HG03442 (cell line): ENCODE measurements around the gene B3GALT5.
"Not testable (repeated sequence)": the region's sequence is repeated elsewhere in the genome, so short reads cannot be mapped to it uniquely, and the experiment has no call there.

Experiments
- ATAC-seq: cut with Tn5 transposase; IDR thresholded peaks from one replicate; pipeline ENCODE4 v1.9.1; 2021; ENCODE audit warnings: mild to moderate bottlenecking, moderate library complexity; ENCODE audit not compliant: unreplicated experiment

The B3GALT5 gene, protein sequence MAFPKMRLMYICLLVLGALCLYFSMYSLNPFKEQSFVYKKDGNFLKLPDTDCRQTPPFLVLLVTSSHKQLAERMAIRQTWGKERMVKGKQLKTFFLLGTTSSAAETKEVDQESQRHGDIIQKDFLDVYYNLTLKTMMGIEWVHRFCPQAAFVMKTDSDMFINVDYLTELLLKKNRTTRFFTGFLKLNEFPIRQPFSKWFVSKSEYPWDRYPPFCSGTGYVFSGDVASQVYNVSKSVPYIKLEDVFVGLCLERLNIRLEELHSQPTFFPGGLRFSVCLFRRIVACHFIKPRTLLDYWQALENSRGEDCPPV

DNA sequence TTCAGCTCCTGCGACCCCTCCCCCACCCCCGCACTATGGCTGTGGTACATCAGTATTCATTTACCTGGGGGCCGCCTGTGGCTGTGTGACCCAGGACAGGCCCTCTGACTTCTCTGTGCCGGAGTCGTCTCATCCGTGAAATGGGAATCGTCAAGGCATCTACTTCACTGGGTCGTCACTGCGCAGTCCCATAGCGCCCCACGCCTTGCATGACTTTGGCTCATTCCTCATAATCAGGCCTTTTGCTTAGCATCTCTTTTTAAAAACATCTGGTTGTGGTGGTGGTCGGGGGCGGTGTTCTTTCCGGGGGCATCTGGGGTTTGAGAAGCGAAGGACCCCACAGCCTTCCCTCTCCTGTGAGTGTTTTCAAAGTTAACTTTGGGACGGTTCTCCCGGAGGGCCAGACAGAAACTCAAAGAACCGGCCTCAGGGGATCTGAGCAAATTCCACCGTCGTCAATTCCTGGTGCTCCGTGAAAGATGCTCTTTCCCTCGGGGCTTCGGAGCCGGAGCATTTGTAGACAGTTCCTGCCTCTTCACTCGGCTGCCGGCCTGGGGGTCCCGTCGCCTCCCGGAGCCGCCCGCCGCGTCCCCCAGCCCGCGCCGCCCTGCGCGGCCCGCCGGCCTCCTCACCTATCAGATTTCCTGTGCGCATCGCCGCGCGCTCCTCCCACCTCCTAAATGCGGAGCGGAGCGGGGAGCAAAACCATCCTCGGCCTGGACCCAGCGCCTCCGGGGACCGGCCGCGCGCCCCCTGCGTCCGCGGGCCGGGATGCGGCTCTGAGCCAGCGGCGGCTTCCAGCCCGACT, at the start of gene B3GALT5:
Gene B3GALT5 (plus strand): TSS at position 708 of the 808 bp plus-strand sequence. CDS start 47,620 bp downstream, outside the sequence.
- ATAC-seq: no peak

DNA sequence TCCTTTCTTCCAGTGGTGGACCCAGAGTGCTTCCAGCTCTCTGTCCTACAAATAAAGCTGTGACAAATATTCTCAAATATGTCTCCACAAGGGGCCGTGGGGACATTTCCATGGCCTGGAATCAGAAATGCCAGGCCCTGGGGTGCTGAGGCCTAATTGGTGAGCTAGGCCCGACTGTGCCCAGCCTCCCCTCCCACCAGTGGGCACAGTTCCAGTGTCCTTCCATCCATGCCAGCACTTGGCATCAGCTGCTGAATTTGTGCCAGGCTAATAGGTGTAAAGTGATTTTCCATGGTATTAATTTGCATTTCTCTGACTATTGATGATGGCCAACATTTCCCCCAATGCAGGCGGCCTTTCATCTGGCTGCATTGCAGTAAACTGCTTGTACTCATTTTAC, 48.5 kb upstream of the B3GALT5 start:
- ATAC-seq: no peak

DNA sequence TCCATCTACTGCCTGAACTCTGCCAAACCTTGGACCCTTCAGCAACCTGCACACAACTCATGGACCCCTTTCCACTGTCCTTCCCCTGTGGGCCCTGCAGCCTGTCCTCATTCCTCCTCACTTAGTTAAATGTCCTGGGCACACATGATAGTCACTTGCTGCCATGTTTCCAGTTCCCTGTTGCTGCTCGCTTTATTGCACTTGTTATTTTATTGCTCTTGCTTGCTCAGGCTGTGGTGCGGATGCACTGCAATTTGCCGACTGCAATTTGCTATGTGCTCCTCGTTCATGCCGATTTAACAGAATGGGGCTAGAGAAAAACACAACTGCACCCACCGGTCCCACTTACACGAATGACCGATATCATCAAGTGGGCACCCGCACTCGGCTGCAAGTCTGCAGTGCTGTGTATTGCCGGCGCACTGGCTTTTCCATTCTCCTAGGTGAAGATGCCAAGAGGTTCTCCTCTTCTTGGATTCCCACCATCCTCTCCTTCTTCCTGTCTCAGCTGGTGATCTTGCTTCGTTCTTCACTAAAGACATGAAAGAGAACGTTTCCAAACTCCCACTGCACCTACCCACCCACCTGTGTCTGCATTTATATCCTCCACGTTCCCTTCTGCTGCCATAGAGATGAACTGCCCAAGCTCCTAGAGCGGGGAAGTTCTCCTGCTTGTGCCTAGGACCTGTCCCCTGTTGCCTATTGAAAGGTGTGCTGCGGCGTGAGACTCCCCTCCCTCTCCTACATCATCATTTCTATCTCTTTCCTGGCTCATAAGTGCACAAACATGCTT, 45.4 kb upstream of the B3GALT5 start:
- ATAC-seq: no peak

DNA sequence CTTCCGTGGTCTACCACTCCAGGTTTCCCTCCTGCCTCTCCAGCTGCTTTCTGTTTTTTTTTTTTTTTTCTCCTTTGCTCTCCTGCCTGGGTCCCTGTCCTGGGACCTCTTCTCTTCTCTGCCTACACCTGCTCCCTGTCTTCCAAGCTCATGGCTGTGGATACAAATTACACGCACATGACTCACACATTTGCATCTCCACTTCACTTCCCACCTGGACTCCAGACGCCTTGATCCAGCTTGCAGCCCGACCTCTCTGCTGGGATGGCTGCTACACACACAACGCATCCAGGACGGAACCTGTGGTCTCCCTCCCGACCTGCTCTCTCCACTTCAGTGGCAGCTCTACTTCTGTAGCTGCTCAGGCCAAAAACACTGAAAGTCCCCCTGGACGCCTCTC, 44.4 kb upstream of the B3GALT5 start:
- ATAC-seq: no peak

DNA sequence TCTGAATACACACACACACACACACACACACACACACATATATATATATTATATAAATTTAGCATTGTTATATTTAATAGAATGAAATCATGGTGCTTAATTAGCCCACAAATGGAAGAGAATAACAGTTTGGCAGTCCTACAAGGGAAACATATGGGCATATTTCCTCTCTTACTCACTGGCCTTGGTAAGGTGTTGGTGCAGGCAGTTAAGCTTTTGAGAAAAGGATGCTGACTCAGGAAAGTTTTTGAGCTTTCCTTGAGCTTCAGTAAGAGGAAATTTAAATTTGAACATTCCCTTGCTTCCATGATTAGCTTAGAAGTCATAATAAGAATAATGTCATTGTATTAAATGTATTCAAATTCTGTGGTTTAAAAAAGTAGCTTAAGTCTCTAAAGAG, 37.0 kb upstream of the B3GALT5 start:
- no peak for ATAC-seq

DNA sequence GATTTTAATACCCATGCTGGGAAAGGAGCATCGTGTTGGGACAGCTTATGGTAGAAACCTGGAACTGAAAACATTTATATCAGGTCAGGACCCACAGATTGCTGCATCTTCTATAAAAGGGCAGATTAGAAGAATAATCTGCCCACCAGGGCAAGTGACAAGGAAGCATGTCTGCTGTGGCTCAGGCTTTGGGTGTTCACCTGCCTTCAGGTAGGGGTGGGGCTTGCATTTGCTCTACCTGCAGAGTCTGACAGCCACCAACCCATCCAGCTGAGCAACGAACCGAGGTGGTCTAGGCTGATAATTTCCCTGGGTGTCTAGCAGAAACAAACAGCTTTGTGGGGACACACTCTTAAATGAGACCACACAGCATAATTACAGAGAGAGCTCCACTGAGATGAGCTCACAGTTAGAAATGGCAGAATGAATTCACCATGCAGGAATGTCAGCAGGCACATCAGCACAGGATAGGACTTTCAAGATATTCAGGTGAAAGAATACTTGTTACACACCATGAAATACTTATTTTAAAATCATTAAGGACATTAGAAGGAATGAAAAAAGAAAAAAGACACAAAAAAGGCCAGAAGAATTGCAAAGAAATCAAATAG, 36.1 kb upstream of the B3GALT5 start:
- no peak for ATAC-seq

DNA sequence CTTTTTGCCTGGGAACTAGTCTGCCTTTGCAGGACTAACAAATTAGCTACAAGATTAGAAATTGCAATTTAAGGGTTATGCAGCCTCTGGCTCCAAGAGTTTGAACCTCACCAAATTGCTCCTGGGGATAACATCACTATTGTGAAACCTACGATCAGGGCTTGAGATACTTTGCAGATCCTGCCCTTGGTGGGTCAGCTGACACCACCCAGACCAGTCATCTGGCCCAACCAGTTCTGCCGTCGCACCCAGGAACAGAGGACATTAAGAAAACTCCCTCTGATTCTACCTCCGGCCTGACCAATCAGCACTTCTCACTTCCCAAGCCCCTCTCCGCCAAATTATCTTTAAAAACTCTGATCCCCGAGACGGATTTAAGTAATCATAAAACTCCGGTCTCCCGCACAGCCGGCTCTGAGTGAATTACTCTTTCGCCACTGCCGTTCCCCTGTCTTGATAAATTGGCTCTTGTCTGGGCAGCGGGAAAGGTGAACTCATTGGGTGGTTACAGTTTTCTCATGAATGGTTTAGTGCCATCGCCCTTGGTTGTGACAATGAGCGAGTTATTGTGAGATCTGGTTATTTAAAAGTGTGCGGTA, 32.9 kb upstream of the B3GALT5 start:
- no peak for ATAC-seq

DNA sequence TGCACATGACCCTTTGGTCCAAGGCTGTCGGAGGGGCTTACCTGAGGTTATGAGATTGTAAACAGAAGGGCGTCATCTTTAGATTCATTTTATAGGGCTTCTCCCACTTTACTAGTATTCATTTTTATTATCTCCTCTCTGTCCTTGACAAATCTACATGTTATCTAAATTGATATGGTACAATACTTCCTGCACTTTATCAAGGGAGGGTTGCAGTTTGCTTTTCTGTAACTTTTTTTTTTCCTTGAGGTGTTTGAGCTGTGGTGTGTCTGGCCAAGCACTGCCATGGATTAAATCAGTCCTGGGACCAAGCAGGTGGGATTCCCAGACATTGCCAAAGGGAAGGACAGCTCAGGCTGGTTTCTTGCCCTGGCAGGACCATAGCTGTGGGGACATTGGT, 32.0 kb upstream of the B3GALT5 start:
- ATAC-seq: no peak

DNA sequence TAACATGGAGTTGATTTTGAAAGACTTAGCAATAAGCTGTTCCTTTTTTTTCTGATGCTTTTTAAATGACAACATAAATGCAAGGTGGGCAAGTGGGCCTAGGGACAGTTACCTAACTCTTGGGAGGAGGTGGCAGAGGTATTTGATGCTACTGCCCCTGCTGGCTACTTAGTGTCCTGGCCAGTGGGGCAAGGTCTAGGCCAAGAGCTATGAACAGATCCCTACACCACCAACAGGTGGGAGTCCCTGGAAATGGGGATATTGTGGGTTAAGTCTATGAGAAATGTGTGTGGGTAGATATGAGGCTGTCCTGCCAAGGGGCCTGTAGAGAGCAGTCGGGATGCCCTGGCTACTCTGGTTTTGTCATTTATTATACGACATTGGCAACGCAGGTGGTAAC, 31.3 kb upstream of the B3GALT5 start:
- no peak for ATAC-seq

DNA sequence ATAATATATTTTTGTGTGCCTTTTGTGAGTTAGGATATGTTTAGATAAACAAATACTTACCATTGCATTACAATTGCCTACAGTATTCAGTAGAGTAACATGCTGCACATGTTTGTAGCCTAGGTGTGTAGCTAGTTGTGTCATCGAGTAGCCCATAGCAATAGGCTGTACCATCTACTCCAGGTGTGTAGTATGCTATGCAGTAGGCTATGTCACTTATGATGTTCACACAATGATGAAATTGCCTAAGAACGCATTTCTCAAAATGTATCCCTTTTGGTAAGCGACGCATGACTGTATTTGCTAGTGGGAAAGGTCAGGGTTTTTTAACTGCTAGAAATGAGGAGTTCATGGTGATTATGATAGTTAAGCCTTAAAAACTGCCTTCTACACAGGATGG, 30.0 kb upstream of the B3GALT5 start:
- no peak for ATAC-seq

DNA sequence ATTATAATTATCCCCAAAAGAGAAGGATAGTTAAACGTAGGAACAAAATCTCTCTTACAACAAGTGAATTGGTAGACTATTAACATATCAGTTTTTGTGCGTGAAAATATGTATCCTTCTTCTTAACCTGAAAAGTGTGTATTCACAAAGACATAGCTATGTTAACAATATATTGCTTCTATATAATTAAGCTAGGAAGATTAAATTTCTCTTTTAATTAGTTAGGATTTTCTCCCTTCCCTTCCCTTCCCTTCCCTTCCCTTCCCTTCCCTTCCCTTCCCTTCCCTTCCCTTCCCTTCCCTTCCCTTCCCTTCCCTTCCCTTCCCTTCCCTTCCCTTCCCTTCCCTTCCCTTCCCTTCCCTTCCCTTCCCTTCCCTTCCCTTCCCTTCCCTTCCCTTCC, 29.2 kb upstream of the B3GALT5 start:
- not testable (repeated sequence) for ATAC-seq

DNA sequence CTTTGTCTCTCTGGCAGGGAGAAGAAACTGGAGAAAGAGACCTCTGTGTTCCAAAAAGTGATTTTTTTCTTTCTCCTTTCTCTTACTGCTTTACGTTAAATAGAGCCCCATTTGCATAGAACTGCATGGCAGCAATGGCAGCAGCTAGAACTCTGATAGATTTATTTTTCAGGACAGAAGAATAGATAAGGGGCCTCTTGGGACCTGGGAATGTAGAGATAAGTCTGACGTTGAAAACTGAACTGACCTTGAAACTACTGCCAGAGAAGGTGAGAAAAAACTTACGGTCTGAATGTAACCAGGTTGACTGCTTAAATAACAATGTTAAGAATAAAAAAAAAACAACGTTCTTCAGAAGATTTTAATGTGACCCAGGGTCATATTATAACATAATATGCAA, 25.4 kb upstream of the B3GALT5 start:
- no peak for ATAC-seq

DNA sequence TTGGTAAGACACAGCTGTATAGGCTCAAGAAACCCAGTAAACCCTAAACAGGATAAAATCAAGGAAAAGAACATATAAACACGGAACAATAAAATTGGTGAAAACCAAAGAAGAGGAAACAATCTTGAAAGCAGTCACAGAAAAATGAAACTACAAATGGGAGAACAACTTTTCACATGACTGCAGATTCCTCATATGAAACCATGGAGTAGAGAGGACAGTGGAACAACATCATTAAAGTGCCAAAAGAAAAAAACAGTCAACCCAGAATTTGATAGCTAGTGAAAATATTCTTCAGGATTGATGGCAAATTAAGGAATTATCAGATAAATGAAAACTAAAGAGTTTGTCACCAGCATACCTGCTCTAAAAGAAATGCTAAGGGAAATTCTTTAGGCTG, 23.9 kb upstream of the B3GALT5 start:
- no peak for ATAC-seq

DNA sequence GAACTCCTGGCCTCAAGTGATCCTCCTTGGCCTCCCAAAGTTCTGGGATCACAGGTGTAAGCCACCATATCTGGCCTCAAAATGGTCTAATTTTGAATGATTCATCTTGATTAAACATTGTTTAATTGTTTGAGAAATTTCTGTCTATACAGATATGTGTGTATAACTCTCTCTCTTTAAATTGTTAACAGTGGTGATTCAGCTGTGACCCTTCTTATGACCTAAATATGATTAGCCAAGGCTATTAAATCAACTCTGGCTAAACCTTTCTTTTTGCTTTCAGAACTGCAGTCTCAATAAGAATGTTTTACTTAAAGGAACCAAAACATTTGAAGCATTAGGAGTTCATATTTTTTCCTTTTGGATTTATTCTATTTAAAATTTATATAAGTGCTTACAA, 19.2 kb upstream of the B3GALT5 start:
- ATAC-seq: no peak

DNA sequence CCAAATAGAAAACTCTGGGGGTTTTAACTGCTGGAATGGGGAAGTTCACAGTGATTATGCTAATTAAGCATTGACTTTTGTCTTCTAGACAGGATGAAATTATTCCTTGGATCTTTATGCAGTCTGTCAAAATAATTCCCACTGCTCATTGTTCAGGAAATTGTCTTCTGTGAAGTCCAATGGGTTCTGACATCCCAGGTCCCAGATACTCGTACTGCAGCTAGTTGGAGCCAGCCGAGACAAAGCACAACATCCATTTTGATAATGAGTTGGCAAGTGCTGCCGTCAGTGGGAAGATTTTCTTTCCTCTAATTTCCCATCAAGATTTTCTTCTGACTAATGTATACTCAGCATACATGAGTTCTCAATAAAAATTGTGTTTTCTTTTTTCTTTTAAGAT, 17.3 kb upstream of the B3GALT5 start:
- ATAC-seq: no peak

DNA sequence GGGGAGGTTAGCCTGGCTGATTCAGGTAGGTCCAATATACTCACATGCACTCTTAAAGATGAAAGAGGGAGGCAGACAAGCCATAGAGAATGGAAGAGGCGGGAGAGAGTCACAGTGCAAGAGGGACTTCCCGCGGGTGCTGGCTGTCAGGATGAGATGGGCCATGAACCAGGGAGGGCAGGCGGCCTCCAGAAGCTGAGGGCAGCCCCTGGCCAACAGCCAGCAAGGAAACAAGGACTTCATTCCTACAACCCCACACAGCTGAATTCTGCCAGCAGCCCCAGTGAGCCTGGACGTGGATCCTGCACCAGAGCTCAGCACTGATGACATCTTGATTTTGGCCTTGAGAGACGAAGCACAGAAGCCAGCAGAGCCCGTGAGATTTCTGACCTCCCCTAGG, 15.1 kb upstream of the B3GALT5 start:
- no peak for ATAC-seq

DNA sequence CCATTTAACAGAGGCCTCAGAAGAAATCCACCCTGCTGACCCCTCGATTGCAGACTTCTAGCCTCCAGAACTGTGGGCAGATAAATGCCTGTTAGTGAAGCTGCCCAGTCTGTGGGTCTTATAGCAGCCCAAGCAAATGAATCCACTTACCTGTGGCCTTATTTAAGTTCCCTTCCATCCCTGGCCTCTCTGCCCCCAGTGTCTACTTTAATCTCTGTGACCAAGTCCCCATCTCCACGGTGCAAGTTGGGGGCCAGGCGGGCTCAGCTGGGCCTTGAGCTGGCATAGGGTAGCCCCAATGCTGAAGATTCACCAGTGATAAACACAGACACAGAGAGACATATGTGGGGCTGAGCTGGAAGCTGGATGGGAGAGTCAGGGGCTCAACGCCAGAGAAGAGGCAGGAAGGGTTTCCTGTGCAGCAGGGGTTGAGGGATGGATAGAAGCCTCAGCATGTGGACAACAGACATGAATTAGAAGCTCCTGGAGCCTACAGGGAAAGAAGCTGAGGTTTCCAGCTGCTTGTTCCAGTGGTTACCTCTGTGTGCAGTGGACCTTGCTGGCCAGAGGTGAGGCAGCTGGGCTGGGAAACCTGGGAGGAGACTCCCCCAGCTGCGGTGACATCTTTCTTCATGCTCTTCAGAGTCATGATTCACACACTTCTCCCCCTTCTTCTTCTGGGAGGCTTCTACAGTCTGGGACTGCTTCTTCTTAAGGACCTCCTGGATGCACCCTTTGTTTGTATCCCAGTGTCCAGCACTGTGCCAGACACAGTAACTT, 13.4 kb upstream of the B3GALT5 start:
- ATAC-seq: no peak

DNA sequence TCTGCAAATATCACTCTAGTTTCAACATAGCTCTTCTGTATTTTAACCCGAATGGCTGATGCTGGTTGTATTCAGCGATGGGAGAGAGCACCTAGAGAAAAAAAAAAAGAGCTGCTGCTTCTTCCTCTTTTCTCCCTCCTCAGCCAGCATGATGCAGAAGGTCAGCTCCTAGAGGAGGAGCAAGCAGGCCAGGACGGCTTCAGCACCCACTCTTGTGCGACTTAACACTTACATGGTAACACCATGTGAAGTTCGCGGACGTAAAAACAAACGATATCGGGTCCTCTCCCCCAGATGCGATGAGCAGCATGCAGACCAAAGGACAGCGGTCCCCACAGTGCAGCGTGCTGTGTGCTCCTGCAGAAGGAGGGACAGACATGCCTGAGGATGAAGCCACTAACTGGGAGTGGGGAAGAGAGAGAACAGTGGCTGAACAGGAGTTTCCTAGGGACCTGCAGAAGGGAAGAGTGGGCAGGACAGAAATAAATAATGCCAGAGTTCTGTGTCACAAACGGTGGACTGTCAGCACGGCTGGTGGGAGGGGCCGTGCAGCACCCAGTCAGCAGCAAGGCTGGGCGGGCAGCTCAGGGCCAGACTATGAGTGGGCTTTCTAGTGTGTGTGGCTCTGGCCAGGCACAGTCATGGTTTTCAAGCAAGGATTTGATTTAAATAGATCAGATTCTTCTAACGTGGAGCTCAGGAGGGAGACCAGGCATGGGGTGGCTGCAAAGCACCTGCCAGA, 11.4 kb upstream of the B3GALT5 start:
- ATAC-seq: no peak

DNA sequence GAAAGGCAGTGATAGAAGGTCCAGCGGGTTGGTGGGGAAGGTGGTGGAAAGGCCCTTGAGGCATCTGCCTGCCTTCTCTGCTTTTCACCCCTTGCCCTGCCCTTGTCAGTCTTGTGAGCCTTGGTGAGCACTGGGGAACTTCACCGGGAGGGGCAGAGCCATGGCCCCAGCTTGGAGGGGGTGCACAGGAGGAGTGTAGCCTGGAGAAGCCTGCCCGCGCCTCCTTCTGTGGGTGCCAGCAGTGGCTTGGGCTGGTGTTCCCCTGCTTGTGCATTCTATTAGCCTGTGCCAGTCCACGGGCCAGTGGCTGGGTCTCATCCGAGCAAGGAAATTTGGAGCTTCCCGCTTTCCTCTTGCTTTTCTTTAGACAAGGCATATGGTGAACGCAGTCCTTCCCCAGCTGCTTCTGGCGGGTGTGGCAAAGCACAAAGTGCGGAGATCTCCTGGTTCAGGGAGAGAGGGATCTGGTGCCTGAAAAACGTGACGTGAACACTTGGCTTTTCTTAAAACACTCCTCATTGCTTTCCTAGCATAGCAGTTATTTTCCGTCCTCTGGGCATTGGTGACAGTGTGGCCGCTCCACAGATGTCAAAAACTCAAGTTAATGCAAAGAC, 10.6 kb upstream of the B3GALT5 start:
- no peak for ATAC-seq
